ENCODE measurements around the gene CUTA.

DNA sequence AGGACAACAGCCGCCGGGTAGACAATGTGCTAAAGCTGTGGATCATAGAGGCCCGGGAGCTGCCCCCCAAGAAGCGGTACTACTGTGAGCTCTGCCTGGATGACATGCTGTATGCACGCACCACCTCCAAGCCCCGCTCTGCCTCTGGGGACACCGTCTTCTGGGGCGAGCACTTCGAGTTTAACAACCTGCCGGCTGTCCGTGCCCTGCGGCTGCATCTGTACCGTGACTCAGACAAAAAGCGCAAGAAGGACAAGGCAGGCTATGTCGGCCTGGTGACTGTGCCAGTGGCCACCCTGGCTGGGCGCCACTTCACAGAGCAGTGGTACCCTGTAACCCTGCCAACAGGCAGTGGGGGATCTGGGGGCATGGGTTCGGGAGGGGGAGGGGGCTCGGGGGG lies 19.8 kb upstream of the CUTA start:
- TF ChIP-seq ZNF23 (tag by site-specific recombination; IDR thresholded peaks at IDR 0.05; ENCODE audit: borderline replicate concordance) (no peak), ZNF10 (tag by site-specific recombination; IDR thresholded peaks at IDR 0.05) (no peak), ZNF302 (tag by site-specific recombination; IDR thresholded peaks at IDR 0.05; ENCODE audit: low read depth) (no peak), ZBTB21 (tag by site-specific recombination; IDR thresholded peaks at IDR 0.05) (no peak)
- TF ChIP-seq, protein P1, sequence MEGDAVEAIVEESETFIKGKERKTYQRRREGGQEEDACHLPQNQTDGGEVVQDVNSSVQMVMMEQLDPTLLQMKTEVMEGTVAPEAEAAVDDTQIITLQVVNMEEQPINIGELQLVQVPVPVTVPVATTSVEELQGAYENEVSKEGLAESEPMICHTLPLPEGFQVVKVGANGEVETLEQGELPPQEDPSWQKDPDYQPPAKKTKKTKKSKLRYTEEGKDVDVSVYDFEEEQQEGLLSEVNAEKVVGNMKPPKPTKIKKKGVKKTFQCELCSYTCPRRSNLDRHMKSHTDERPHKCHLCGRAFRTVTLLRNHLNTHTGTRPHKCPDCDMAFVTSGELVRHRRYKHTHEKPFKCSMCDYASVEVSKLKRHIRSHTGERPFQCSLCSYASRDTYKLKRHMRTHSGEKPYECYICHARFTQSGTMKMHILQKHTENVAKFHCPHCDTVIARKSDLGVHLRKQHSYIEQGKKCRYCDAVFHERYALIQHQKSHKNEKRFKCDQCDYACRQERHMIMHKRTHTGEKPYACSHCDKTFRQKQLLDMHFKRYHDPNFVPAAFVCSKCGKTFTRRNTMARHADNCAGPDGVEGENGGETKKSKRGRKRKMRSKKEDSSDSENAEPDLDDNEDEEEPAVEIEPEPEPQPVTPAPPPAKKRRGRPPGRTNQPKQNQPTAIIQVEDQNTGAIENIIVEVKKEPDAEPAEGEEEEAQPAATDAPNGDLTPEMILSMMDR (tag by site-specific recombination; IDR thresholded peaks at IDR 0.05): no peak
- TF ChIP-seq, protein P2, sequence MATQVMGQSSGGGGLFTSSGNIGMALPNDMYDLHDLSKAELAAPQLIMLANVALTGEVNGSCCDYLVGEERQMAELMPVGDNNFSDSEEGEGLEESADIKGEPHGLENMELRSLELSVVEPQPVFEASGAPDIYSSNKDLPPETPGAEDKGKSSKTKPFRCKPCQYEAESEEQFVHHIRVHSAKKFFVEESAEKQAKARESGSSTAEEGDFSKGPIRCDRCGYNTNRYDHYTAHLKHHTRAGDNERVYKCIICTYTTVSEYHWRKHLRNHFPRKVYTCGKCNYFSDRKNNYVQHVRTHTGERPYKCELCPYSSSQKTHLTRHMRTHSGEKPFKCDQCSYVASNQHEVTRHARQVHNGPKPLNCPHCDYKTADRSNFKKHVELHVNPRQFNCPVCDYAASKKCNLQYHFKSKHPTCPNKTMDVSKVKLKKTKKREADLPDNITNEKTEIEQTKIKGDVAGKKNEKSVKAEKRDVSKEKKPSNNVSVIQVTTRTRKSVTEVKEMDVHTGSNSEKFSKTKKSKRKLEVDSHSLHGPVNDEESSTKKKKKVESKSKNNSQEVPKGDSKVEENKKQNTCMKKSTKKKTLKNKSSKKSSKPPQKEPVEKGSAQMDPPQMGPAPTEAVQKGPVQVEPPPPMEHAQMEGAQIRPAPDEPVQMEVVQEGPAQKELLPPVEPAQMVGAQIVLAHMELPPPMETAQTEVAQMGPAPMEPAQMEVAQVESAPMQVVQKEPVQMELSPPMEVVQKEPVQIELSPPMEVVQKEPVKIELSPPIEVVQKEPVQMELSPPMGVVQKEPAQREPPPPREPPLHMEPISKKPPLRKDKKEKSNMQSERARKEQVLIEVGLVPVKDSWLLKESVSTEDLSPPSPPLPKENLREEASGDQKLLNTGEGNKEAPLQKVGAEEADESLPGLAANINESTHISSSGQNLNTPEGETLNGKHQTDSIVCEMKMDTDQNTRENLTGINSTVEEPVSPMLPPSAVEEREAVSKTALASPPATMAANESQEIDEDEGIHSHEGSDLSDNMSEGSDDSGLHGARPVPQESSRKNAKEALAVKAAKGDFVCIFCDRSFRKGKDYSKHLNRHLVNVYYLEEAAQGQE (tag by site-specific recombination; IDR thresholded peaks at IDR 0.05): no peak

Measured in HEK293 (cell line).